ENCODE results near the gene PCNA.
A peak's percentile ranks its signal among the peaks of the same experiment; 100 is the strongest.

DNA sequence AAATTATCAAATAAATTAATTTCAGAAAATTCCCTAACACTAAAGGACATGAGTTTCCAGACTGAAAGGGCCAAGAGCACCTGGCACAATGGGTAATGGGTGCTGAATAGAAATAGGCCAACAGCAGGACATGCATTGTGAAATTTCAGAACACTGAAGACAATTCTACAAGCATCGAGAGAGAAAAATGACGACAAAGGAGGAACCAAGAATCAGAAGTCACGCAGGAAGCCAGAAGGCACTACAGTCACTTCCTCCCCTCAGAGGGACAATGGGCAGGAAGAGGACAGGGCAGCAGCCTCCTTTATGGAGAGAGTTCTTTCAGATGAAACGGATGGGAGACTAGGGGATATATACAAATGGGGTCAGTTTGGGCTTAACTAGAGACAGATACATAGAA, 29.6 kb downstream of the PCNA start:
- TF ChIP-seq POLR2AphosphoS5 (IDR thresholded peaks at IDR 0.05) (peak in 2 of 4 donors; percentile 44 to 52), POLR2A (IDR thresholded peaks at IDR 0.05) (no peak)
- TF ChIP-seq, protein P1, sequence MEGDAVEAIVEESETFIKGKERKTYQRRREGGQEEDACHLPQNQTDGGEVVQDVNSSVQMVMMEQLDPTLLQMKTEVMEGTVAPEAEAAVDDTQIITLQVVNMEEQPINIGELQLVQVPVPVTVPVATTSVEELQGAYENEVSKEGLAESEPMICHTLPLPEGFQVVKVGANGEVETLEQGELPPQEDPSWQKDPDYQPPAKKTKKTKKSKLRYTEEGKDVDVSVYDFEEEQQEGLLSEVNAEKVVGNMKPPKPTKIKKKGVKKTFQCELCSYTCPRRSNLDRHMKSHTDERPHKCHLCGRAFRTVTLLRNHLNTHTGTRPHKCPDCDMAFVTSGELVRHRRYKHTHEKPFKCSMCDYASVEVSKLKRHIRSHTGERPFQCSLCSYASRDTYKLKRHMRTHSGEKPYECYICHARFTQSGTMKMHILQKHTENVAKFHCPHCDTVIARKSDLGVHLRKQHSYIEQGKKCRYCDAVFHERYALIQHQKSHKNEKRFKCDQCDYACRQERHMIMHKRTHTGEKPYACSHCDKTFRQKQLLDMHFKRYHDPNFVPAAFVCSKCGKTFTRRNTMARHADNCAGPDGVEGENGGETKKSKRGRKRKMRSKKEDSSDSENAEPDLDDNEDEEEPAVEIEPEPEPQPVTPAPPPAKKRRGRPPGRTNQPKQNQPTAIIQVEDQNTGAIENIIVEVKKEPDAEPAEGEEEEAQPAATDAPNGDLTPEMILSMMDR (IDR thresholded peaks at IDR 0.05): no peak
